HG02970 (cell line): ENCODE data around the gene CSPG4.
"Not testable (repeated sequence)": the region's sequence is repeated elsewhere in the genome, so short reads cannot be mapped to it uniquely, and the experiment has no call there.

Experiments
- ATAC-seq: cut with Tn5 transposase; IDR thresholded peaks from one replicate; pipeline ENCODE4 v1.9.1; 2021; ENCODE audit warnings: mild to moderate bottlenecking, moderate library complexity, moderate number of reproducible peaks; ENCODE audit not compliant: unreplicated experiment, low FRiP score

Gene CSPG4

GRCh38 chr15:75742346-75742745 is 29.7 kb upstream of the CSPG4 start:
- ATAC-seq = not testable (repeated sequence)

DNA sequence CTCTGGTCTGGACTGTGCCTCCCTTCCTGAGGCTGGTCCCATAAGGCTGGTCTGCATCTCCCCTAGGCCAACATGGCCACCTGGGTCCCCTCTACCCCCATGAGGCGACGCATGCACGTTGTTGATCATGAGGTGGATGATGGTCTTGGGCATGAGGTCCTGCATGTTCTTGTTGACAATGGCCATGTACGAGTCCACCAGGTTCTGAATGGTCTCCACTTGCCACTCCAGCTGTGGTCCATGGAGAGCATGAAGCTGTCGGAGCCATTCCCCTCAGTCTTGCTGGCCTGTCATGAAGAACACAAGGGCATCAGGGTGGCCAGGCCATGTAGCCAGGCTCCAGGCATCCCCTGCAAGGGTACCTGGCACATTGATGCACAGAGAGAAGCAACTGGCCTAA is 27.1 kb upstream of the CSPG4 start:
- no peak for ATAC-seq

- ATAC-seq = peak; percentile 88
Measured at GRCh38 chr15:75738647-75739325, 26.1 kb upstream of the CSPG4 start.

- no peak for ATAC-seq
Measured at GRCh38 chr15:75738014-75738646, 25.5 kb upstream of the CSPG4 start.

DNA sequence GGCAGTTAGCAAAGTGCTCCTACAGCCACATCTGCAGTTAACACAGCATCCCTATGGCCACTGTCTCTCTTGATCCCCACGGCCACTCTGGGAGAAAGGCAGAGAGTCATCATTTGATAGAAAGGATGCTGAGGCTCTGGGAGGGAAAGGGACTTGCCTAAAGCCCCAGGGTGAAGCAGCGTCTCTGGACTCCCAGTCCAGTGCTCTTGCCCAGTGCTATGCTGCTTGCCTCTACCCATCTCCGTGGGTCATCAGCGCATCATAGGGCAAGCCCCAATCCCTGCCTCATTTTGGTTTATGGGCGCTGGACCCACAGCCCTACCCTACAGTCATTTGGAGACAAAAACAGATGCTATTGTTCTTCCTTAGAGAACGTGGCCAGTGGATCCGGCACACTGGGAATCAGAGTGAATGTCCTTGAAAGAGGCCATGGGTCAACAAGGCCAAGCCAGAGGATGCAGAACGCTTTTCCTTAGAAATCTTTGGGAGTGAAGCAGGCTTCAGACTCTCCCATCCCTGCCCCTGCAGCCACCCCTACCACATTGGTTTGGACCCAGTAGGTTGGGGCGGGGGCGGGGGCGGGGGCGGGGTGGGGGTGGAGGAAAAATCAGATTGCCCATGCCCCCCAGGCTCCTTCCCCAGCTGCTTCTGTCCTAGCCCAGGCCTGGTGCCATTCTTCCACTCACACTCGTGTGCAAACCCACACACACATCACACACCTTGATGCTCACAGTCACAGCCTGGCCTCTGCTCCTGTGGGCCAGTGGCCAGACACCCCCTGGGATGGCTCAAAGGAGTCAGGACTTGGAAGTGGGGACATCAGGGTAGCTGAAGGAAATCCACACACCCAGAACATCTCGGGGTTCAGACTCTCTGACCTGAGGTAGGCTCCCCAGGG is 24.7 kb upstream of the CSPG4 start:
- not testable (repeated sequence) for ATAC-seq

GRCh38 chr15:75736256-75736655 is 23.6 kb upstream of the CSPG4 start:
- no peak for ATAC-seq

DNA sequence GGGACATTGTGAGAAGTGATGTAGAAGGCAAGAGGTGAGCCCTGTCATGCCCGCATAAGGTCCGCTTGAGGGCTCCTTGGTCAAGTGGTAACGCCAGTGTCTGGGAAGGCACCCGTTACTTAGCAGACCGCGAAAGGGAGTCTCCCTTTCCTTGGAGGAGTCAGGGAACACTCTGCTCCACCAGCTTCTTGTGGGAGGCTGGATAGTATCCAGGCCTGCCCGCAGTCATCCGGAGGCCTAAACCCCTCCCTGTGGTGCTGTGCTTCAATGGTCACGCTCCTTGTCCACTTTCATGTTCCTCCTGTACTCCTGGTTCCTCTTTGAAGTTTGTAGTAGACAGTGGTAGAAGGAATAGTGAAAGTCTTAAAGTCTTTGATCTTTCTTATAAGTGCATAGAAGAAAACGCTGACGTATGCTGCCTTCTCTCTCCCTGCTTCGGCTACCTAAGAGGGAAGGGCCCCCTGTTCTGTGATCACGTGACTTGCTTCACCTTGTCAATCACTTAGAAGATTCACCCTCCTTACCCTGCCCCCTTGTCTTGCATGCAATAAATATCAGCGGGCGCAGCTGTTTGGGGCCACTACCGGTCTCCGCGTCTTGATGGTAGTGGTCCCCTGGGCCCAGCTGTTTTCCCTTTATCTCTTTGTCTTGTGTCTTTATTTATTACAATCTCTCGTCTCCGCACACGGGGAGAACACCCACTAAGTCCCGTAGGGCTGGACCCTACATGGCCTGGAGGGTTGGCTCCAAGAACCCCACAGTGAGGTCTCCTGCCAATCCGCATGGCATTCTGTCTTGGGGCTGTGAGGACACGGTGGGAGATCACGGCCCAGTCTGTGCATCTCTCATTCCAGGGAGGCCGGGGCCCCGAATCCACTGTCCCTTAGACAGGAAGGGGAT is 22.5 kb upstream of the CSPG4 start:
- not testable (repeated sequence) for ATAC-seq

GRCh38 chr15:75733761-75734651 is 21.4 kb upstream of the CSPG4 start:
- ATAC-seq = no peak

- ATAC-seq = no peak
Measured at GRCh38 chr15:75732809-75733451, 20.3 kb upstream of the CSPG4 start.

- no peak for ATAC-seq
Measured at GRCh38 chr15:75732177-75732808, 19.6 kb upstream of the CSPG4 start.

DNA sequence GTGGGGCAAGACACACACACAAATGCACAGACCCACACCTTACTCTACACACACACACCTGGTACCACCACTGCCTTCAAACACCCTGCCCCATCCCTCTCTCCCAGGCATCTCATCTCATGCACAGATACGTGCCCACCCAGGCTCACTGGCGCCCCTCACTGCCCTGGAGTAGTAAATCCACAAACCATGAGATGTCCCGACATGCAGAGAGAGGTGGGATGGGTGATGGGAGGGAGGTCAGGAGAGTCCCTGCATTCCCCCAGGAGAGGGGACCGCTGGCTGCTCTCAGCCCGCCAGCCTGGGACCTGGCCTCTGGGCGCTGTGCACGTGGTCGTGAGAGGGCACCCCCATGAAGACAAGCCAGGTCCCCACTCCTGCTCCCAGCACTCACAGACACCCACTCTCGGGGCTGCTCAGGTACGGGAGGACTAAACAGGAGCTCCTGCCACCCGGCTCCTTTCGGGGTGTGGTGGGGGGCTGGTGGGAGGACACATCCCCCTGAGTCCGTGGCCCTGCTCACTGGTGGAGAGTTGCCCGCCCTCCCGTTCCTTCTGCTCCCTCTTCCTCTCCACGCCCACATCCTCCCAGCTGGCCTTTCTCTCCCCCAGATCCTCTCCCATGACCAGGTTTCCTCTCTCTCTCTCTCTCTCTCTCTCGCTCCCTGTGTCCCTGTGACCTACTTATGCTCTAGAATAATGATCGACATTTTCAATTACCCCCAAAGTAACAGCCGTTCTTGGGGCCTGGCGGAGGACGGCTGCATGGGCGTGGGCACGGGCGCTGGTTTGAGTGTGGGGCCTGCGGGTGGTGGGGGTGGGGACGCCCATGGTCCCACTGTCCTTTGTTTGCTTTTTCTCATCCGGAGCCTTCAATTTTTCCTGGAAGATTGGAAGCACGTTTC is 18.9 kb upstream of the CSPG4 start:
- no peak for ATAC-seq

- ATAC-seq = not testable (repeated sequence)
Measured at GRCh38 chr15:75730376-75731247, 18.0 kb upstream of the CSPG4 start.

DNA sequence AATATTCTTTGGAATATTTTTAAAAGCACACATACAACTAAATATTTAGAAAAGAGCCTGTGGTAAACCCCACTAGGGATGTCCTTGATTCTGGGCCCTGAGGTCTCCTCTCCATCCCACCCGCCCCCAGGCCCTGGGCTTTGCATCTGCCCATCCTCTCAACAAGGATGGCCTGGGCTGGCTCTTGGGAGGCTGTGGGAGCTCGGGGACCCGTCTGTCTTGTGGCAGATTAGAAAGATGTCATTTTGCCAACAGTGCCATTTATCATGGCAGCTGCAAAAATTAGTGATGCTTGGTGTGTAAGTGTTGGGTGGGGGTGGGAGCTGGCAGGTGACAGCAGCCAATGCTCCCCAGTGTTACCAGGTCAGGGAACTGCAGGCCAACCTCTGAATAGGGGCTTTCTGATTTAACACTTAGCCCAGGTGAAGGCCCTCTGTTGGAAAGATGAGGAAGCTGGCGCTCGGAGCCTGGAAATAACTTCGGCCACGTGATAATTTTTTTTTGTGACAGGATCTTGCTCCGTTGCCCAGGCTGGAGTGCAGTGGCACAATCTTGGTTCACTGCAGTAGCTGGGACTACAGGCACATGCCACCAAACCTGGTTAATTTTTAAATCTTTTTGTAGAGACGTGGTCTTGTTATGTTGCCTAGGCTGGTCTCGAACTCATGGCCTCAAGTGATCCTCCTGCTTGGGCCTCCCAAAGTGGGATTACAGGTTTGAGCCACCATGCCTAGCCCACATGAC is 16.9 kb upstream of the CSPG4 start:
- ATAC-seq = no peak

DNA sequence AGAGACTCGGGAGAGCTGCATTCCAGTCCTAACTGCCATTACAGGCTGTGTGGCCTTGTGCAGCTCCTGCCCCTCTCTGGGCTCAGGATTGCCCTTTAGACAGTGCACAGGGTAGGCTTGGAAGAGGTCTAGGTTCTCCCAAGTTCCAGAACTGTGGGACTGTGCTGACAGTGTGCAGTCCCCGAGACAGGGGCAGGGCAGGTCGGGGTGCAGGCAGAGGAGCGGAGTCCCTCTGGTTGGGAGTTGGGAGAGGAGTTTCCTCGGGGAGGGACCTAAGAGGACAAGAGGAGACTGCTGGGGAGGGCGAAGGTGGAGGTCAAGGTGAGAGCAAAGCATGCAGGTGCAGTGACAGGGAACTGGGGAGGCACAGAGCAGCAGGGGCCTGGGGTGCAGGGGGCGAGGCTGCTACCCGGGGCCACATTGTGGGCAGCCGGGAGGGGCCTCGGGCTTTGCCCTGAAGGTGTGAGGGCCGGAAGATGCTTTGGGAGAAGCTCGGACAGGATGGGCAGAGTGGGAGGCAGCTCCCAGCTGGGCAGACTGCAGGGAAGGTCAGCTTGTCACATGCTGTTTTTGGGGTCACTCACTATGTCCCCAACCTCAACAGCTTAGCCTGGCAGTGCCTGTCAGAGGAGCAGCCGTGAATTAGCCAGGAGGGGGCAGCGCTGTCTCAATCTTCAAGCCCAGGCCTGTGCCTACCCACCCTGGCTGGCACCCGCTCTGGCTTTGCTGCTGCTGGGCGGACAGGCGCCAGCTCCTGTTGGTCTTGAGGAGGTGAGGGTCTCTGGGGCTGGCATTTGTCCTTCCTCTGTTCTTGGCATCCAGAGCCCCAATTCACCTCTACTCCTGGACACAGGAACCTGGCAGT is 15.4 kb upstream of the CSPG4 start:
- ATAC-seq = no peak

DNA sequence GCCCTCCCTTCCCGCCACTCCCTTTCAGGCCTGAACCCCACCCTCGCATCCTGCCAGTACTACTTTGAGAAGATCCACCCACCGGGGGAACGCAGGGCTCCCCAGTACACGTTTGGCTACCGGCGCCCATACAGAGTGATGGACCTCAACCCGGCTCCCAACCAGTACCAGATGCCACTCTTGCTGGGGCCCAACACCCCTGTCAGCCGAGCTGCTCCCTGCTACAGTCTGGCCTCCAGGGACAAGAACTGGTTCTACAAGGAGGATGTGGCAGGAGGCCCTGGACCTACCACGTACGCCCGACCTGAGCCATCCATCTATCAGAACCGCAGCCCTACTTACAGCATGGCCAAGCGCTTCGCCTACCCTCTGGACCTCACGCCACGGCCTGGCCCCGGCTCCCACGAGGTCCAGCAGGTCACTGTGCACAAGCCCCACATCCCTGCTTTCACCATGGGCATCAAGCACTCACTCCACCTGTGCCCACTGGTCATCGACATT is 14.4 kb upstream of the CSPG4 start:
- ATAC-seq = no peak
